CD4-positive, alpha-beta T cell (primary cell): ENCODE data around the gene GRK4. TPM values are rescaled to one million over a fixed set of nuclear protein-coding genes. Genes with fewer than 3 reads are reported as not detected.
"Not testable (repeated sequence)": the region's sequence is repeated elsewhere in the genome, so short reads cannot be mapped to it uniquely, and the experiment has no call there.

Source experiments
- ATAC-seq: fragments of 200-7000 bp; cut with Tn5 transposase; one replicate; pipeline ENCODE4 v1.10.0; 2022; ENCODE audit warnings: mild to moderate bottlenecking; ENCODE audit not compliant: poor library complexity
- CTCF ChIA-PET: fragments of 350-600 bp; sonication (Branson Sonifier 250); formaldehyde crosslinking; loops from one replicate; lab custom pipeline; 2021; ENCODE audit warnings: antibody characterized with exemption, inconsistent platforms; lab: Charles Lee
- POLR2A ChIA-PET: fragments of 350-600 bp; sonication (Branson Sonifier 250); formaldehyde crosslinking; loops from one replicate; lab custom pipeline; 2021; ENCODE audit warnings: antibody characterized with exemption, inconsistent platforms; lab: Charles Lee
- DNase-seq, 14 experiments: peaks; one replicate each; pipeline ENCODE4 v3.0.0-alpha.2; 2013 to 2020; ENCODE audit warnings: mixed read lengths in 2 of 14
- H3K27ac ChIP-seq, 2 donors: one replicate each; pipeline versions ENCODE4 v1.5.1 to v1.7.0; 2013; ENCODE audit warnings: low read length in 2 of 2, low read depth in 1 of 2, mild to moderate bottlenecking in 1 of 2
- H3K27me3 ChIP-seq, 2 experiments: 1 replicate in 1 of 2; 2 replicates in 1 of 2; pipeline versions ENCODE4 v1.6.1 to v1.7.0; 2013; ENCODE audit warnings: low read length in 2 of 2, control low read depth in 1 of 2, mild to moderate bottlenecking in 1 of 2, moderate library complexity in 1 of 2; ENCODE audit not compliant: insufficient read depth in 2 of 2, control insufficient read depth in 1 of 2
- H3K36me3 ChIP-seq: one replicate; pipeline ENCODE4 v1.6.1; 2013; ENCODE audit warnings: low read length, control low read depth; ENCODE audit not compliant: insufficient read depth
- H3K4me1 ChIP-seq: one replicate; pipeline ENCODE4 v1.6.1; 2013; ENCODE audit warnings: low read length, control low read depth; ENCODE audit not compliant: insufficient read depth
- H3K4me3 ChIP-seq: one replicate; pipeline ENCODE4 v1.5.1; 2013; ENCODE audit warnings: mild to moderate bottlenecking, low read length, moderate library complexity
- H3K9me3 ChIP-seq, 2 experiments: 1 replicate in 1 of 2; 2 replicates in 1 of 2; pipeline versions ENCODE4 v1.6.1 to v1.7.0; 2013; ENCODE audit warnings: low read length in 2 of 2, mild to moderate bottlenecking in 2 of 2, control low read depth in 1 of 2, moderate library complexity in 1 of 2; ENCODE audit not compliant: control insufficient read depth in 1 of 2, insufficient read depth in 1 of 2
- H3K27ac Mint-ChIP-seq: one replicate; pipeline ENCODE4 v1.8.0; 2020; ENCODE audit warnings: mixed read lengths
- H3K27me3 Mint-ChIP-seq: one replicate; pipeline ENCODE4 v1.8.0; 2021; ENCODE audit warnings: mixed read lengths
- H3K36me3 Mint-ChIP-seq: one replicate; pipeline ENCODE4 v1.8.0; 2021; ENCODE audit warnings: low read depth, mixed read lengths
- H3K4me1 Mint-ChIP-seq: one replicate; pipeline ENCODE4 v1.8.0; 2021; ENCODE audit warnings: low read depth, mixed read lengths
- H3K4me3 Mint-ChIP-seq: one replicate; pipeline ENCODE4 v1.8.0; 2020; ENCODE audit warnings: mild to moderate bottlenecking, mixed read lengths
- H3K9me3 Mint-ChIP-seq: one replicate; pipeline ENCODE4 v1.8.0; 2020; ENCODE audit warnings: mixed read lengths
- intact Hi-C, 2 experiments: fragments of 100-400 bp; cut with DNase I in 1 of 2; cut with micrococcal nuclease in 1 of 2; formaldehyde crosslinking; loops; one replicate each; pipeline versions ENCODE4 v1.15.1 to v1.9.0; 2023 to 2025; cut with DNase I, micrococcal nuclease
- total RNA-seq, 174 experiments: library from RNA in 2 of 174; stranded (reverse) in 2 of 174; gene quantifications; one replicate each; pipeline ENCODE4 v1.2.3 and lab custom pipeline; 2021 to 2026
- TF ChIP-seq, protein P1 (sequence below): fragments of 200-600 bp; IDR thresholded peaks from one replicate; pipeline ENCODE4 v1.8.0; 2022; ENCODE audit warnings: antibody characterized with exemption, mild to moderate bottlenecking

Gene GRK4
- total RNA-seq, 2 experiments from 2014 or later: 1.2 to 1.8 TPM

DNA sequence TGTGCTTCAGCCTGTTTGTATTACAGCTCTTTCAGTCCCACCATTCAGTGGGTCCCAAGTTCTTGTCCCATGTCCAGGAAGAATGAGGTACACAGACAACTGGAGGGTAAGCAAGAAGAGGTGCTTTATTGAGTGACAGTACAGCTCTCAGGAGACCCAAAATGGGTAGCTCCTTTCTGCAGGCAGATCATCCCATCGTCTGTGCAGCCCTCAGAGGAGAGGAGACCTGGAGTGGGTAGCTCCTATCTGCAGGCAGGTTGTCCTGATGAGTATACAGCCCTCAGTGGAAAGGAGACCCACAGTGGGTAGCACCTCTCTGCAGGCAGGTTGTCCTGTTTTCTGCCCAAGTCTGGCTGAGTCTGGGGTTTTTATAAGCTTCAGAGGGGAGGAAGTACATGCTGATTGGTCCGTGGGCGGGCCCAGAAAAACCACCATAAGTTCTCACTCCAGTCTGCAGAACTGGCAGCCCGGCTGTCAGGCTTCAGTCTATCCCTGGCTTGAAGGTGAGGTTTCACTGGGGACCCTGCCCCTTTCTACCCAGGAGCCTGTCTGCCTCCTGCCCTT, 18.0 kb downstream of the GRK4 start:
- ChIA-PET POLR2A (no interaction called here), CTCF (no interaction called here)
- Mint-ChIP-seq H3K4me3 (no peak overlapping the region), H3K4me1 (no peaks in the 10 kb centered on the region), H3K27ac (no peak overlapping the region), H3K36me3 (no peaks in the 10 kb centered on the region), H3K9me3 (no peaks in the 10 kb centered on the region), H3K27me3 (peaks cover 8% of the 10 kb centered on the region)
- no peak overlapping the region for H3K4me3 ChIP-seq
- ATAC-seq (no peak), DNase-seq (no peak)
- peaks cover 0 to 8% of the 10 kb centered on the region in 2 experiments for H3K27me3 ChIP-seq
- TF ChIP-seq, protein P1, sequence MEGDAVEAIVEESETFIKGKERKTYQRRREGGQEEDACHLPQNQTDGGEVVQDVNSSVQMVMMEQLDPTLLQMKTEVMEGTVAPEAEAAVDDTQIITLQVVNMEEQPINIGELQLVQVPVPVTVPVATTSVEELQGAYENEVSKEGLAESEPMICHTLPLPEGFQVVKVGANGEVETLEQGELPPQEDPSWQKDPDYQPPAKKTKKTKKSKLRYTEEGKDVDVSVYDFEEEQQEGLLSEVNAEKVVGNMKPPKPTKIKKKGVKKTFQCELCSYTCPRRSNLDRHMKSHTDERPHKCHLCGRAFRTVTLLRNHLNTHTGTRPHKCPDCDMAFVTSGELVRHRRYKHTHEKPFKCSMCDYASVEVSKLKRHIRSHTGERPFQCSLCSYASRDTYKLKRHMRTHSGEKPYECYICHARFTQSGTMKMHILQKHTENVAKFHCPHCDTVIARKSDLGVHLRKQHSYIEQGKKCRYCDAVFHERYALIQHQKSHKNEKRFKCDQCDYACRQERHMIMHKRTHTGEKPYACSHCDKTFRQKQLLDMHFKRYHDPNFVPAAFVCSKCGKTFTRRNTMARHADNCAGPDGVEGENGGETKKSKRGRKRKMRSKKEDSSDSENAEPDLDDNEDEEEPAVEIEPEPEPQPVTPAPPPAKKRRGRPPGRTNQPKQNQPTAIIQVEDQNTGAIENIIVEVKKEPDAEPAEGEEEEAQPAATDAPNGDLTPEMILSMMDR: no peak
- intact Hi-C loops: no loop called here
- H3K27ac ChIP-seq: no peak overlapping the region
- H3K36me3 ChIP-seq: no peaks in the 10 kb centered on the region
- peaks cover 2% of the 10 kb centered on the region for H3K4me1 ChIP-seq
- H3K9me3 ChIP-seq: peaks cover 5 to 19% of the 10 kb centered on the region in 2 experiments

DNA sequence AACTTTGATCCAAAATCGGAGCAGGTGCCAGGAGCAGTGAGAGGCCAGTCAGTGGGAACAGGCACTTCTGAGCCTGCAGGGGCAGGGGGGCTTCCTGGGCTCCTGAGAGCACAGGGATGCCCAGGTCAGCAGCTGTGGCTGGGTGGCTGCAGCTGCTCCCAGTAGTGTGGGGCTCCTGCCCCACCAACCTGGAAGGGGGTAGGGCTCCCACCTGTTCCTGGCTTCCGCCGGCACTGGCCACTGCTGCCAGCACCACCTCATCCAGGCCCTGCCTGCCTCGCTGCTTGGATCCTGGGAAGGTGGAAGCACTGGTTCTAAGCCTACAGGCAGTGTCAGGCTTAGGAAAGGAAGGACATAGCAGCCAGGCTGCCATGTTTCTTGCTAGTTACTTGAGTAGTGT, 18.6 kb downstream of the GRK4 start:
- DNase-seq (no peak), ATAC-seq (no peak)
- Histone ChIP-seq H3K9me3 (peaks cover 5 to 19% of the 10 kb centered on the region in 2 experiments), H3K4me3 (no peak overlapping the region), H3K27me3 (peaks cover 0 to 8% of the 10 kb centered on the region in 2 experiments), H3K27ac (no peak overlapping the region), H3K4me1 (peaks cover 2% of the 10 kb centered on the region), H3K36me3 (no peaks in the 10 kb centered on the region)
- TF ChIP-seq, protein P1: no peak
- ChIA-PET POLR2A (no interaction called here), CTCF (no interaction called here)
- Mint-ChIP-seq H3K9me3 (no peaks in the 10 kb centered on the region), H3K27ac (no peak overlapping the region), H3K36me3 (no peaks in the 10 kb centered on the region), H3K4me1 (no peaks in the 10 kb centered on the region), H3K27me3 (peaks cover 8% of the 10 kb centered on the region), H3K4me3 (no peak overlapping the region)
- intact Hi-C loops: no loop called here

DNA sequence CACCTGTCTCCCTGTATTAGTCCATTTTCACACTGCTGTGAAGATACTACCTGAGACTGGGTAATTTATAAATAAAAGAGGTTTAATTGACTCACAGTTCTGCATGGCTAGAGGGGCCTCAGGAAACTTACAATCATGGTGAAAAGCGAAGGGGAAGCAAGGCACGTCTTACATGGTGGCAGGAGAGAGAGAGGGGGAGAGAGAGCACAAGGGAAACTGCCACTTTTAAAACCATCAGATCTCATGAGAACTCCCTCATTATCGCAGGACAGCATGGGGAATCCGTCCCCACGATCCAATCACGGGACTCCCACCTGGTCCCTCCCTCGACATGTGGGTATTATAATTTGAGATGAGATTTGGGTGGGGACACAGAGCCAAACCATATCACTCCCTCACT, 20.3 kb downstream of the GRK4 start:
- intact Hi-C loops, ATAC-seq, H3K9me3 Mint-ChIP-seq, H3K4me1 ChIP-seq, H3K4me3 Mint-ChIP-seq, DNase-seq, POLR2A ChIA-PET, CTCF ChIA-PET, H3K36me3 ChIP-seq, H3K27me3 ChIP-seq, H3K4me3 ChIP-seq, H3K4me1 Mint-ChIP-seq, H3K27ac ChIP-seq, H3K36me3 Mint-ChIP-seq, H3K27ac Mint-ChIP-seq: not testable (repeated sequence)
- H3K9me3 ChIP-seq: peaks cover 5 to 19% of the 10 kb centered on the region in 2 experiments
- peaks cover 14% of the 10 kb centered on the region for H3K27me3 Mint-ChIP-seq

DNA sequence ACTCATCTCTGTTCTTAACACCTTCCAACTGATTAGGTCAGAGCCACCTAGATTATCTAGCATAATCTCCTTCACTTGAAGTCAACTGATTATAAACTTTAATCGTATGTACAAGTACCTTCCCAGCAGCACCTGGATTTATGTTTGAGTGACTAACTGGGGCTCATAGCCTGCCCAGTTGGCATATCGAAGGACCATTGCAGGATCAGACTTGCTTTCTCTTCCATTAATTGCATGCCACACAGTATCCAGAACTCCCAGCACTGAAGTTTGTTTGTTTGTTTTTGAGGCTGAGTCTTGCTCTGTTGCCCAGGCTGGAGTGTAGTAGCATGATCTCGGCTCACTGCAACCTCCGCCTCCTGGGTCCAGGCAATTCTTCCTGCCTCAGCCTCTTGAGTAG, 27.9 kb downstream of the GRK4 start:
- ATAC-seq: no peak
- H3K27me3 ChIP-seq: no peaks in the 10 kb centered on the region
- ChIA-PET CTCF (no interaction called here), POLR2A (no interaction called here)
- no peak overlapping the region for H3K4me3 ChIP-seq
- Mint-ChIP-seq H3K36me3 (no peaks in the 10 kb centered on the region), H3K27ac (no peak overlapping the region), H3K4me3 (no peak overlapping the region), H3K9me3 (no peaks in the 10 kb centered on the region), H3K4me1 (no peaks in the 10 kb centered on the region), H3K27me3 (peaks cover 7% of the 10 kb centered on the region)
- DNase-seq: no peak
- TF ChIP-seq, protein P1: no peak
- H3K27ac ChIP-seq: no peak overlapping the region
- intact Hi-C loops: no loop called here
- no peaks in the 10 kb centered on the region for H3K9me3 ChIP-seq
- no peaks in the 10 kb centered on the region for H3K4me1 ChIP-seq
- no peaks in the 10 kb centered on the region for H3K36me3 ChIP-seq
